Fibroblast of mammary gland (primary cell): ENCODE measurements around the gene CLSTN2.

Experiments used
- DNase-seq: peaks from one replicate; pipeline ENCODE4 v3.0.0-alpha.2; 2010; ENCODE audit warnings: low read depth
- H3K4me3 ChIP-seq: 2 replicates; pipeline ENCODE4 v1.5.1; 2011; ENCODE audit warnings: low read depth, mild to moderate bottlenecking, low read length, moderate library complexity; ENCODE audit not compliant: control insufficient read depth
- CTCF ChIP-seq: conservative IDR thresholded peaks from 2 replicates; pipeline ENCODE4 v1.5.1; 2011; ENCODE audit warnings: low read depth, low read length, inconsistent platforms; ENCODE audit not compliant: control insufficient read depth, insufficient read depth

Gene CLSTN2

GRCh38 chr3:139930211-139930610 is 4.8 kb upstream of the CLSTN2 start:
- H3K4me3 ChIP-seq, result no peak overlapping the region
- no peak for DNase-seq
- TF ChIP-seq CTCF, result no peak

- no peak for DNase-seq
- no peak for TF ChIP-seq CTCF
- H3K4me3 ChIP-seq, result no peak overlapping the region
Measured at GRCh38 chr3:139933766-139934165, 1.2 kb upstream of the CLSTN2 start.

DNA sequence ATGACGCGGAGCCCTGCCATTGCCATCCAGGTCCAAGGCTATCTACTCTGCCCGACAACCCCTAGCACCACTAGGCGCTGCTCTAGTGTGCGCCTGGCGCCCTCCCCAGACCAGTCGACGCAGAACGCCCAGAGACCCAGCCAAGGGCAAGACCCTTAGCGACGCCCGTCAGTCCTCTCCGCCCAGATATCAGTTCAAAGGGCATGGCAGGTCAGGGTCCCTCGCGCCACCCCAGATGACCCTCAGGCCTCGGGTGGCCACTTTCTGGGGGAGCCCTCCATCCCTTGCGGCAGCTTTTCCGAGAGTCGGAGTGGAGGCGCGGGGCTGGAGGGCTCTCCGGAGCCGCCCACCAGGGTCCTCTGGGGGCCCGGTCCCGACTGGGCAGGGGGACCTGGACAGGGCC is 371 bp upstream of the CLSTN2 start:
- DNase-seq, result no peak
- H3K4me3 ChIP-seq, result no peak overlapping the region
- no peak for TF ChIP-seq CTCF

DNA sequence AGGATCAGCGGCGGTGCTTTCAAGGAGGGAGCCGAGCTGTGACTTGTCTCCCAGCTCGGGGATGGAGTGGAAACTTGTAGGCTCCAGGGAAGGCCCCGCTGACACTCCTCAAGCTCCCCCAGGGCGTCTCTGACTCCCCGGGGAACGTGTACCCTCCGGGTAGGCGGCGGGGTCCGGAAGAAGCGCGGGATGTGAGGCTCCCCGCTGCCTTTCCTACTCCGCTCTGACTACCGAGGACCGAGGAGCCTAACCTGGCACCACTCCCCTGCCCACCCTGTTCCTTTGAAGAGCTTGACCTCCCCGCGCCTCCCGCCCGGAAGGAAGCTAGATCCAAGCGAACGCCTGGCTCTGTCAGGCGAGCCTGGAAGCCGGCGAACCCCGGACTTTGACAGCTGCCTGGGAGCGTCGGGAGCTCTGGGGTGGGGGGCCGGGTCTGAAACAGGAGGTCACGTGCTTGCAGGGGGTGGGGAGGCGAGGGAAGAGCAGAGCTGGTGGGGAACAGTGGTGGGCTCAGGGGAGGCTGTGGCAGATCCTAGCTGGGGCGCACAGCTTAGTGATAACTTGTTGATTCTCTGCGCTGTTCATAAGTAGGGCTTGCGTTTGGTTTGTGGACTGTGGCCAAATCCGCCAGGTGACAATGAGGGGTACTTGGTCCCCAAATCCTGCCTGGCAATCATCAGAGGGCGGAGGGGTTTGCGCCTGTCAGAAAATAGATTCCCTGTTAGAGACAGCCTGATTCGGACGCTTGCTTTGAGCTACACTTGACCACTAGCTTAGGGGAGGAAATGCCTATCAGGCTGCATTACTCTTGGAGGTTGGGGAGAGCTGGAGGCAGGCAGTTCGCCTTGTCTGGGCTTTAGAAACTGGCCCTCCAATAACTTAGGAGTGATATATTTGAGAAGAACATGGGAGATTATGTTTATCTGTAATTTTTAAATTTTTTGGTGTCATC is 1.2 kb downstream of the CLSTN2 start:
- no peak overlapping the region for H3K4me3 ChIP-seq
- no peak for DNase-seq
- no peak for TF ChIP-seq CTCF

- TF ChIP-seq CTCF, result peak; percentile 85
- no peak overlapping the region for H3K4me3 ChIP-seq
- DNase-seq, result peak; percentile 54
Measured at GRCh38 chr3:139937674-139938279, 2.8 kb downstream of the CLSTN2 start.

GRCh38 chr3:139939681-139940190 is 4.8 kb downstream of the CLSTN2 start:
- no peak overlapping the region for H3K4me3 ChIP-seq
- TF ChIP-seq CTCF, result no peak
- no peak for DNase-seq
